Smooth muscle cell (in vitro differentiated cells): ENCODE measurements around the gene LRRC28. TPM values are rescaled to one million over a fixed set of nuclear protein-coding genes. Genes with fewer than 3 reads are reported as not detected.
A peak's percentile ranks its signal among the peaks of the same experiment; 100 is the strongest.

Source experiments
- DNase-seq: peaks from one replicate; lab custom pipeline; 2025; ENCODE audit not compliant: unreplicated experiment; lab: John Stamatoyannopoulos, UW
- H2AFZ ChIP-seq: fragments of 200-600 bp; sonication (generic); 2 replicates; pipeline ENCODE4 v1.6.0; 2016; ENCODE audit warnings: antibody characterized with exemption, low read depth, mild to moderate bottlenecking
- H3F3A ChIP-seq: fragments of 200-600 bp; sonication (generic); 2 replicates; pipeline ENCODE4 v1.6.0; 2017; ENCODE audit warnings: antibody characterized with exemption, low read depth
- H3K27ac ChIP-seq: fragments of 200-600 bp; sonication (generic); 2 replicates; pipeline ENCODE4 v1.5.1; 2016; ENCODE audit warnings: low read depth, mild to moderate bottlenecking
- H3K27me3 ChIP-seq: fragments of 200-600 bp; sonication (generic); 2 replicates; pipeline ENCODE4 v1.6.1; 2016; ENCODE audit warnings: low read depth, mild to moderate bottlenecking
- H3K36me3 ChIP-seq: fragments of 200-600 bp; sonication (generic); 2 replicates; pipeline ENCODE4 v1.5.1; 2016; ENCODE audit warnings: low read depth
- H3K4me1 ChIP-seq: fragments of 200-600 bp; sonication (generic); 2 replicates; pipeline ENCODE4 v1.5.1; 2016; ENCODE audit warnings: low read depth
- H3K4me2 ChIP-seq: fragments of 200-600 bp; sonication (generic); 2 replicates; pipeline ENCODE4 v1.6.0; 2016; ENCODE audit warnings: mild to moderate bottlenecking
- H3K4me3 ChIP-seq: fragments of 200-600 bp; sonication (generic); 2 replicates; pipeline ENCODE4 v1.5.1; 2016; ENCODE audit warnings: mild to moderate bottlenecking
- H3K79me2 ChIP-seq: fragments of 200-600 bp; sonication (generic); 2 replicates; pipeline ENCODE4 v1.6.0; 2016; ENCODE audit warnings: low read depth, mild to moderate bottlenecking
- H3K9ac ChIP-seq: fragments of 200-600 bp; sonication (generic); 2 replicates; pipeline ENCODE4 v1.6.0; 2016; ENCODE audit warnings: low read depth
- H3K9me3 ChIP-seq: fragments of 200-600 bp; sonication (generic); replicated peaks from 2 replicates; pipeline ENCODE4 v1.5.1; 2016; ENCODE audit warnings: low read depth
- H4K20me1 ChIP-seq: fragments of 200-600 bp; sonication (generic); 2 replicates; pipeline ENCODE4 v1.6.0; 2016; ENCODE audit warnings: low read depth
- CTCF ChIP-seq: fragments of 200-600 bp; sonication (generic); IDR thresholded peaks from 2 replicates; pipeline ENCODE4 v1.5.1; 2017; ENCODE audit warnings: borderline replicate concordance, mild to moderate bottlenecking, antibody characterized with exemption; ENCODE audit not compliant: insufficient read depth, poor library complexity, severe bottlenecking
- WGBS: methylation state at CpG from one replicate; pipeline ENCODE4 v1.1.7; 2016; ENCODE audit warnings: low lambda C conversion rate; 5-methylcytosine and 5-hydroxymethylcytosine counted together
- polyA plus RNA-seq: library from polyadenylated mRNA; unstranded; fragments of >200 nt; fragmentation: Nextera tagmentation; extraction: Ambion mirVana; gene quantifications from 2 replicates; pipeline ENCODE4 v1.2.1, GENCODE V29; 2016
- total RNA-seq: library from RNA; depleted of rRNA; stranded (reverse); fragments of >200 nt; gene quantifications from 2 replicates; pipeline ENCODE4 v1.2.3, GENCODE V29; 2014

Gene LRRC28
- total and polyA plus RNA-seq, 2 experiments from 2014 or later = 26.5 to 28.8 TPM

- Histone ChIP-seq H3K9me3 (no peaks in the 10 kb centered on the region), H3K27ac (no peak overlapping the region), H4K20me1 (no peaks in the 10 kb centered on the region), H3F3A (no peaks in the 10 kb centered on the region), H3K4me2 (no peak overlapping the region), H3K4me3 (no peak overlapping the region), H3K79me2 (no peaks in the 10 kb centered on the region), H3K9ac (no peak overlapping the region), H2AFZ (no peak overlapping the region), H3K4me1 (no peaks in the 10 kb centered on the region), H3K27me3 (no peaks in the 10 kb centered on the region), H3K36me3 (peaks cover 10% of the 10 kb centered on the region)
- 76% methylated on average over 2 of the region's 2 CpGs for WGBS
- no peak for TF ChIP-seq CTCF
- DNase-seq = no peak
These were observed 64.4 kb downstream of the LRRC28 start for GRCh38 chr15:99315636-99316035.

- Histone ChIP-seq H3K79me2 (no peaks in the 10 kb centered on the region), H3K36me3 (no peaks in the 10 kb centered on the region), H3K9me3 (no peaks in the 10 kb centered on the region), H3K4me1 (peaks cover 3% of the 10 kb centered on the region), H2AFZ (no peak overlapping the region), H3K27ac (peak overlapping the region; percentile 73), H3K27me3 (no peaks in the 10 kb centered on the region), H3K4me3 (no peak overlapping the region), H3K9ac (peak overlapping the region; percentile 6), H4K20me1 (no peaks in the 10 kb centered on the region), H3K4me2 (no peak overlapping the region), H3F3A (no peaks in the 10 kb centered on the region)
- DNase-seq = no peak
- 75% methylated on average over 1 of the region's 1 CpG for WGBS
- TF ChIP-seq CTCF = no peak
These were observed 69.3 kb downstream of the LRRC28 start for GRCh38 chr15:99320374-99321215.

GRCh38 chr15:99321468-99321867 lies 70.2 kb downstream of the LRRC28 start:
- Histone ChIP-seq H3K79me2 (no peaks in the 10 kb centered on the region), H2AFZ (no peak overlapping the region), H3K4me3 (no peak overlapping the region), H3K9ac (peak overlapping the region; percentile 6), H4K20me1 (no peaks in the 10 kb centered on the region), H3K27me3 (no peaks in the 10 kb centered on the region), H3F3A (no peaks in the 10 kb centered on the region), H3K4me1 (peaks cover 3% of the 10 kb centered on the region), H3K27ac (peak overlapping the region; percentile 73), H3K9me3 (no peaks in the 10 kb centered on the region), H3K36me3 (no peaks in the 10 kb centered on the region), H3K4me2 (no peak overlapping the region)
- no peak for TF ChIP-seq CTCF
- DNase-seq = no peak
- 63% methylated on average over 1 of the region's 1 CpG for WGBS
